HG03060 (cell line): ENCODE measurements around the gene ARSB.
"Not testable (repeated sequence)": the region's sequence is repeated elsewhere in the genome, so short reads cannot be mapped to it uniquely, and the experiment has no call there.

Source experiments
- ATAC-seq: cut with Tn5 transposase; IDR thresholded peaks from one replicate; pipeline ENCODE4 v1.9.1; 2021; ENCODE audit warnings: low read depth, moderate number of reproducible peaks; ENCODE audit not compliant: unreplicated experiment

ARSB gene

DNA sequence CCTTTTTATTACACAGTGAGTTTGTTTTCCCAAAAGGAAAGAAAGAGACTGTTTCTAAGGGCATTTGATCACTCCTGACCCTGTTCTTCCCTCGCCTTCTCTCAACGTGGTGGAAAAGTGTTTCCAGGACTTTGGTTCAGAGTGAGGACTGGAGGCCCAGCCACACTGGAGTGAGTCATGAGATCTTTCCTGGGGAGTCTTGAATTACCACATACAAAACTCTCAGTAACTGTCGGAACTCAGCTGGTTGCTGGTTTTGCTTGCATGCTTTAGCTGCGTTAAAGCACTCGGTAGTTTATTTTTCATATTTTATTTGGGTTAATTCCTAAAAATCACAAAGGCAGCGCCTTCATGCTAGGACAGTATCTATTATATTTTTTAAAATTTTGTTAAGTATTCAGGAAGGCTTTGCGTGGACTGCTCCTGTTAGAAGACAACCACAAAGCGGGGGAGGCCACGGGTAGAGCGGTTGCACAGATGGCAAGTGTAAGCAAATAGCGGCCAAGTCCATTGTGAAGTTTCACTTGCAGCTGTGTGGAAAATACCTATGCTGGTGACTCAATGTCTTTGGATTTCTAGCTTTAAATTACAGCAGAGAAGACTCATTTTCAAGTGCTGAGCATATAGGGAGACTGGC, 77.7 kb downstream of the ARSB start:
- no peak for ATAC-seq

DNA sequence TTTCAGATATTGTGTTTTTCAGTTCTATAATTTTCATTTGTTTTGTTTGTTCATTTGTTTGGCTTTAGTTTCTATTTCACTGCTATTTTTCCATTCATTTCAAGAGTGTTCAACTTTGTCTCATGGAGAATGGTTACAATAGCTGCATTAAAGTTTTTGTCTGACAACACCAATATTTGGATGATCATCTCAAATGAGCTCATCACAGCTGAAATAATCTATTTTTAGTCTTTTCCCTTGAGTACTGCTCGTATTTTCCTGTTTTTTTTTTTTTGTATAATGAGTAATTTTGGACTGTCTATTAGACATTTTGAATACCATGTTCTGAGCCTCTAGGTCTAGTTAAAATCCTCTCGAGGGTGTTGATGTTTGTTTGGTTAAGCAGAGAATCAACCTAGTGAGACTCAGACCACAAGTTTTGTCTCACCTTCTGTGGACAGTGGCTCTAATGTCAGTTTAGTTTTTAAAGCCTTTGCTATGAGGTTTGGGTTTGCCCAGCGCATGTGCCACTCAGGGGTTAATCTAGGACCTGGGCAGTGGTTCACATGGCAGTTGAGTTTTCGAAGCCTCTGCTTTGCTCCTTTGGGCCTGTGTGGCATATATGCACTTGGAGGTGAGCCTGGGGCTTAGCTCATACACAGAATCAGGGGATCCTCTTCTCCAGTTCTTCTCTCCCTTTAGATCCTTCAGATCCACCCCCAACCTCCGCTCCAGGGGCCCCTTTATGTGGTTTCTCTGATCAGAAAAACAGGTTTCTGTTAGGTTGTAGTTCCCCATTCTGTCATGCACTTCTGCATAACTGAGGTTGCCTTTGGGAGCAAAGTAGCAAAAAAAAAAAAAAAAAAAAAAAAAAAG, 79.8 kb downstream of the ARSB start:
- ATAC-seq = no peak

DNA sequence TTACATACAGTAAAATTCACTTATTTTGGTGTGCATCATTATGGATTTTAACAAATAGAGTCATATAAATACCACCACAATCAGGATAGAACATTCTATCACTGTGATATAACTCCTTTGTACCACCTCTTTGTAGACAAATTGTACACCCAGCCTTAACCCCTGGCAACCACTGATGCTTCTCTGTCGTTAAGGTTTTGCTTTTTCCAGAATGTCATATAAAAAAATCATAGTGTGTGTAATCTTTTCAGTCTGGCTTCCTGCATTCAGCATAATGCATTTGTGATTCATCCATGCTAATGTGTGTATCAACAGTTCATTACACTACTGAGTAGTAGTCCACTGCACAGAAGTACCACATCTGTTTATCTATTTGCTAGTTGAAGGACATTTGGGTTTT, 81.2 kb downstream of the ARSB start:
- no peak for ATAC-seq

DNA sequence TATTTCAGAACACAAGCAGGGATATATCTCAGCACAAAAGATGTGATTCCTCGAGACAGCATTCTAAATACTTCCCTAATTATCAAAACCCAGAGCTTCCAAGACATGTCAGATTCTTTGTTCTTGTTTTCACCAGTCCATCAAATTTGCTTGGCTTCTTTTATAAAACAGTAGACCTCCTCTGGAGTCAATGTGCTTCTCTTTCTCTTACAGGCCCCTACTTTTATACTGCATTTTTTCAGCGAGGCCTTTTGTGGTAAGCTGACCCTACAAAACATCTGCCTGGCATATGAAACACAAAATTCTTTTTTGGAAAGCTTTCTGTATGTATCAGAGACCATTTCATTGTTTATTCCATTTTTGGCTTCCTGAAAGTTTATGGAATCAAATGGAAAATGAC, 81.8 kb downstream of the ARSB start:
- no peak for ATAC-seq

DNA sequence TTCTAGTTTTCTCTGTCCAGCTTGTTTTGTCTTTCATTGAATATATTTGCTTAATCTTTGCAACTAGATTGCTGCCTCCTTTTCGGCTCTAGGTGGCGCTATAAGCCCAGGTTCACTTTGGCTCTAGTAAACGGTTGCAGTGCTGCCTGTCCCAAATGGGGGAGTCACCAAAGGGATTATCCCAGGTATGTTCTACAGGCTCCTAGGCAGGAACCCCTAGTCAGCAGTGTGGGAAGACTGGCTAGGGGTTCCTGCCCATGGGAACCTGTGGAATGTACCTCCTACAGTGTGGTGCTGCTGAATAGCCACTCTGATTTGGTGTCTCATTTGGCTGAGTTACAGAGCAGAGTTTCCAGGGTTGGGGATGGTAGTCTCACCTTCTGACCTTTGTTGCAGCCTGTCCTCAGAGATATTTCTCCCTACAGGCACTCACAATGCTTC, 85.2 kb downstream of the ARSB start:
- ATAC-seq = no peak

DNA sequence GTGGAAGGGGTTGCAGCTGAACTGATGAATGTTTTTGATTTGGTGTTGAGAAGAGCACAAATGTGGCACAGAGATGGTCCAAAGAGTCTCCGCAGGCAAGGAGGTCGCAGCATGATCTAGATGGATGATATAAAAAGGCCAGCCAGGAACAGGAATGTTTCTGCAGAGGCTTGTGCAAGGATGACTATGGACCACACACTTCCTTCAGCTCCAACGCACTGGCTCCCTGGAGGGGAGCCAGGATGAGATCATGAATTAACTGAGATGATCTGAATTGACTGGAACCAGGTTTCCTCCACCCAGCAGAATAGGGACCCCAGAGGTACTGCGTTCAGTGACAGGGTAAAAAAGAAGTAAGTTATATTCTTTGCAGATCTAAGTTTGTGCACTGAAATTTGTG, 89.0 kb downstream of the ARSB start:
- ATAC-seq = no peak

DNA sequence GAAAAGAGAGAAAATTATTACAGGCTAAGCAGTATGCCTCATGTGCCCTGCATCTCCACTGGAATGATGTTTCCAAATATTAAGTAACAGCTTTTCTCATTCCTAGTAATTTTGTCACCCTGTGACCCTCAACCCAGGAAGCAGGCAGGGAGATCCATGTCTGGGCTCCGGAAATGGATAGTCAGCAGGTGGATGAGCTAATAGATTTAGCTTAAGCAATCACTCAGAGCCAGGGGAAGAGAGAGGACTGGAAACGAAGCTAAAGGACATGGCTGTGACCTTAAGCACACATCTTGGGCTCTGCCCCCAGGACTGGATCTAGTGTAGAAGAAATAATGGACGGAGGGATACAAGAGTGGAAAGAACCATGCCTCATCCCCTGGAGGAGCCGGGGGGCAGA, 89.5 kb downstream of the ARSB start:
- ATAC-seq = no peak

DNA sequence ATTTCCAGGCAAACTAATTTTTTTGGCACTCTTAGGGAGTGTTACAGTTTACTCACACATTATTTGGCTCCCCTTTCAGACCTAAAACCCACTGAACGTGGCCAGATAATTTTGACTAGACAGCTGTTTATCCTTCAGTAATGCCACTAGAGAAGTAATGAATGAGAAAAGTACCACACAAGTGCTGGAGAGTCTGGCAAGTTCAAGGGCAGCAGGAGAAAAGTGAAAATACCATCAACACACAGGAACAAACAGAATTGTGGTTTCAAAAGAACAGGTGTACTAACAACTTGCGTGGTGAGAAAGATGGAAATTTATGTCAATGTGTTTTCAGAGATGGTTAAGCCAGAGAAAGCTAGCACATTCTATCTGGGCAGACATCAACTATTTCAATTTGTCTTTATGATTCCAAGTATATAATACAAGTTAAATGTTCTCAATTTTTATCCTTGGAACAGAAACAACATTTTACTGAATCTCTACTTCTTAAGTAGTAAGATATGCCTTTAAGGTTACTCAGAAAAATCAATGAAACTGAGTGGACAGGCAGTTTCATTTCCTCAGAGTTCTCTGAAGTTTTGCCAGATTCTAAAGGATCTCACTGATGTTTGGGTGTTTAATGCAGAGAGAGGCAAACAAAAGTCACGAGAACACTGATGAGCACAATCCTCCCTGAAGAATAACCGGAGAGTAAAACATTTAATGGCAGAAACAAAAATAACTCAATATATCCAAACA, 91.0 kb downstream of the ARSB start:
- ATAC-seq = no peak

DNA sequence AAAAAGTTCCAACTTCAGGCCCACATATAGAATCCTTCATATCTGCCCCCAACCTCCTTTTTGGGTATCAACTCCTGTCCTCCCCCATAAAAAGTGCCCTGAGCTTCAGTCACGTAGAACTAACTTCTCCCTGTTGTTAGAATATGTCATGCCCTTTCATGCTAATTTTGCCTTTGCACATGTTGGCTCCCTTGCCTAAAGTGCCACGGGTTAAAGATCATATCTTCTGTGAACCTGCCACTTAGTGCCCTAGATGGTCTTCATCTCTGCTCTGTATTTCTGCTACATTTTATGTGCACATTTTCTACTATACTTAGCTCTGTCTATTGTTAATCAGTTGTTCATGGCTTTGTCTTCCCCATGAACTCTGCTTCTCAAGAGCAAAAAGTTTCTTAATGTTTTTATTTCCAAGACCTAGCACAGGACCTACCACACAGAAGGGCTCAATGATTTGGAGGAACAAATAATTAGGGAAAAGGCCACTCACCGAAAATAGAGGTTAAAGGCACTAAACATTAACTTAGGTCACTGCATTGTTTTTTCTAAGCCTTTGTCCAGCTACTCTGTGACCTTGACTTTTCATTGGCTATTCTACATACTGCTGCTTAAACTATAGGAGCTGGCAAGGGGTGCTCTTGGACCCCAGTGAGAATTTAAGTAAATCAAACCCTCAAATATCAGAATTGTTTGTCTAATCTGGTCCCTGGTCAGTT, 94.3 kb downstream of the ARSB start:
- no peak for ATAC-seq

DNA sequence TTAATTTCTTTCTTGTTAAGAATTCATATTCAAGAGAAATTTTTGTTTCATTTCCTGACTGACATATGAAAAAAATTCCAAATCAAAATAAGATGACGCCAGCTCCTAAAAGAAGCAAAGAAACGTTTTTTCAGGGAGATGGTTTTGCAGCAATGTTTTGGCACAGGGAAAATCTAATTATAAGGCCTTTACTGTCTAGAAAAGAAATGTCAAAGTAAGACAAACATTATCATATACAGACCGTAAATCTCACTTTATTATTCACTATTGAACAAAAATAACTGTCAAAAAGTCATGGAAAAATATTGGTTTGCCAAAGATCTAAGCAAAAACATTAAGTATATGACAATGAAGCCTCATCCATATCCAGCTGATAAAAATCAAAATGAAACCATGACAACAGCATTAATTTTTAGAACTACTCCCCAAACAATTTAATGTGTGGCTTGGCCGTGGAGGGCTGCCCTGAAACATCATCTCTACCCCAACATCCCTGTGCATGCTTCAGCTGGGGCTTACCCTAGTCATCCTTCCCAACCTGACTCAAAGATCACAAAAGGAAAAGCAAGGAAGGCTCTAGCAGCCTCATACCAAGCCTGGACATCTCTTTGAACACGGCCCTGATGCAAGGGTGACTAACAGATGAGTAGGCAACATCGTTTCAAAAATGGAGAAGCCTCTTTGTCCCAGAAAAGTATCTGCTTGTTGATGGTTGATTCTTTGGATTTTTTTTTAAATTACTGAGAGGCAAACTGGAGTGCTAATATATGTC, 95.6 kb downstream of the ARSB start:
- ATAC-seq = no peak

DNA sequence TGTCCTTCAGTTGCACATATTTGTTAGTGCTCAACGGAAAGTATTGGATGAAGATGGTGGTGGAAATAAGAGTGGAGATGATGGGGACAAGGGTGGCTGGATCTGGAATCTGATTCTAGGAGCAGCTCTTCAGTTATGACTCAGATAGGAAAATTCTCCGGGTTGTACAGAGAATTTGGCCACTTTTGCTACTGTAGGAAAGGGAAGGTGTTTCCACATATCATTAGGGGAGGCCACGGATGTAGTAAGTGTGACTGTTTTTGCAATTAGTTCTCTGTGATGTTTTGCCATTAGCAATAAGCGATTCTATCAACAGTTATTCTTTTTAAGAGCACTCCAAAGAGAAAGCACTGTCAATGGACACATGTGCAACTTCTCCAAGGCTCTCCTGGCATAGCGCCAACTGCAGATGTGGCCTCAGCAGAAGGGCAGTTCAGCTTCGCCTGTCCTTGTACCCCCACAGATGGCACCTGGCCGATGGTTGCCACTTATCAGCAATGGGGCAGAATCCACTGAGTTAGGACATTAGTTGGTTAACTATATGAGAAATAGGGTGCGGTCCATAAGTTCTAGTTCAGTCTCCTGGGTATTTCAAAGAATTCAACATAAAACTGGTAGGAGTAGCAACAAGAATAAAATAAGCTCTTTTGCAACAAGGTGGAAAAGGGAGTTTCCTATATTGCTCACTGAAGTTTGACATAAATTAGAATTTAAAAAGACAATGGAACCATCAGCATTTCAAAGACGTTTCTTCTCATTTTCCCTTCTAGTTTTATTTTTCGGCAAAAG, 96.3 kb downstream of the ARSB start:
- ATAC-seq = no peak

DNA sequence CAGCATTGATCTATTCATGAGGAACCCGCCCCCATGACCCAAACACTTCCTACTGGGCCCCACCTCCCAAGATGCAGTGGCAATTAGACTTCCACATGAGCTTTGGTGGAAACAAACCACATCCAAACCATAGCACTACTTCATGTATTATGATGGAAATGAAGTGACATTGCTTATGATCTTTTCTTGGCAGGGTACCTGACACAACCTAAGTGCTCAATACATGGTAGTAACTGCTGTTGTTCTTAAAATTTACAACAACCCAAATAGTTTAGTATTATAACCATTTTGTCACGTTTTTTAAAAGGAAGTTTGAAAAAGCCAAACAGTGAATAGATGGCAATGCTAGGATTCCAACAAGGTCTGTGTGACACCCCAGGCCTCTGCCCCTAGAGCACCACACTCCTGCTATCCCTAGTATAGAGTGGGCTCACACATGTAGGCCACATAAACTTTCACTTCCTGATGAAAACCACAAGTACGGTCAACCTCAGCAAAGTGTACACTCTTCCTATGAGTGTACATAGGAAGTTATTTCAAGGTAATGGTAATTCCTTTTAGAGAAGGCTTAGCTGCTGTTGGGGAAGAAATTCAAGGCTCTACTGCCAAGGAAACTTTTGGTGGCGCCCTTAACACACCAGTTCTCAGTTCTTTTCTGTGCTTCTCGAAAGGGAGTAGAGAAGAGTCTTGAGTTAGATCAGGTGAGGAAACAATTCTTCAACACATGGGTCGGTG, 97.6 kb downstream of the ARSB start:
- ATAC-seq = peak; percentile 96

DNA sequence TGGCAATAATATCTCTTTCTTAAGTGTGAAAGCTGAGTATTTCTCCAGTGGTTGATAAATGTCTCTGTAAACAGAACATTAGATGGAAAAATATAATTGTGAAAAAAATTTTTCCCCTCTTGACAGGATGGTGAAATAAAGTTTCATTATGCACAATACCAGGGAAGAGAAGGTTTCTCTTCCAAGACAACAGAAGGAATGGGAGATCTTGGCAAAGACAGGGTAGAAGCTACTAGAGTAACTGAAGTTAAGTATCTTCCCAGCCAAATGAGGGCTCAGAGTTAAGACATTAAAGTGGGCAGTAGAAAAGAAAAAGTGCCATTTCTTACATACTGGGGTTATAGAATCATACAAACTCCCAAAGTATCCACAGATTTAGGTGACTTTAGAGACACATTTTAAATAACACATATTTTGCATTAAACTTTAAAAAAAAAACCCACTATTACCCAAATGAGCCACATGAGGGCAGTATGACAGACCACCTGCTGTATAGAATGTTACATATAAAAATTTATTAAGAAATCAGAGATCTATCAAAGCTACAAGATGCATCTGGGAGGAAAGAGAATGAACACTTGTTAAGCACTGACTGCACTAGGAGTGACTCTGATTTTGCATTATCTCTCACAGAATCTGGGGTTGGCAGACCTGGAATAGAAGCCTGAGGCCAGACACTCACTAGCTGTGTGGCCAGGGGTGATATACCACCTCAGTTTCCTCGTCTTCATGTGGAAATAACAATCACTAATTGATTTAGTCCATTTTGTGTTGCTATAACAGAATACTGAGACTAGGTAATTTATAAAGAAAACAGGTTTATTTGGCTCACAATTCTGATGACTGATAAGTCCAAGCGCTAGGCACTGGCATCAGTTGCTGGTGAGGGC, 98.5 kb downstream of the ARSB start:
- ATAC-seq = no peak

DNA sequence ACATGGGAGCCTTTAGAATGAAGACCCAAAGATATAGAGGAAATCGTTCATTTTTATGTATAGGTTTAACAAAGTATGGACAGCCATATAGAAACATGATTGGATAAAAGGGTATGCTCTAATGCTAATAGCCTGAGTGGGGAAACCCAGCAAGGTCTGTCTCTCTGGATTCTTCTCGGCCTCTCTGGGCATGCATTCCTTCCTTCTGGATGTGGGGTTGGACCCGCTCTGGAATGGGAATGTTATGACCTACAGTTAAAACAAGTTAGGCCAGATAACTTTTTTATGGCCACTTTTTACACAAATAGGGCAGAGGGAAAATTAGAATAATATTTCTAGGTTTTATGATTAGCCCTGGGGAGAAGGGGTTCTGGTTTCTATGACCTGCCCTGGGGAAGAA, 103.2 kb downstream of the ARSB start:
- no peak for ATAC-seq

DNA sequence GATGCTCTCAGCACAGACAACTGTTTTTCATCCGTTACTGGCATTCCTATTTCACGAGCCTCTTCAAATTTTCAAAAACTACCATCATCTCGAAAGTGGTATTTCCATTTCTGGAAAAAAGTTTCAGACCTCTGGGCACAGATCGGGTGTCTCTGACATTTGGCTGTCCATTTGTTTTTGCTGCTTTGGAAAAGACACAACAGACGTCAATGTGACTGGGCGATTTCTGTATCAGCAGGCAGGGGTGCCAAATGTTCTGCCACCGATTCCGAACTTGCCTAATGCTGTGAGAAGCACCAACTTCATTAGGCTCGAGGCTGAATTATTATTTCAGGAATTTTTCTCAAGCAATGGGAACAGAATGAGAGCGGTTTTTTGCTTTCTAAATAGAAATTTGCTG, 105.6 kb downstream of the ARSB start:
- ATAC-seq = no peak

DNA sequence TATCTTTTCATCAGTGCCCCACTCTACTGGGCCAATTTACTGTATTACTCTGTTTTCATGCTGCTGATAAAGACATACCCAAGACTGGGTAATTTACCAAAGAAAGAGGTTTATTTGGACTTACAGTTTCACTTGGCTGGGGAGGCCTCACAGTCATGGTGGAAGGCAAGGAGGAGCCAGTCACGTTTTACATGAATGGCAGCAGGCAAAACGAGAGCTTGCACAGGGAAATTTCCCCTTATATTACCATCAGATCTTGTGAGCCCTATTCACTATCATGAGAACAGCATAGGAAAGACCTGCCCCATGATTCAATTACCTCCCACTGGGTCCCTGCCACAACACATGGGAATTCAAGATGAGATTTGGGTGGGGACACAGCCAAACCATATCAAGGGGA, 119.0 kb downstream of the ARSB start:
- ATAC-seq = not testable (repeated sequence)

DNA sequence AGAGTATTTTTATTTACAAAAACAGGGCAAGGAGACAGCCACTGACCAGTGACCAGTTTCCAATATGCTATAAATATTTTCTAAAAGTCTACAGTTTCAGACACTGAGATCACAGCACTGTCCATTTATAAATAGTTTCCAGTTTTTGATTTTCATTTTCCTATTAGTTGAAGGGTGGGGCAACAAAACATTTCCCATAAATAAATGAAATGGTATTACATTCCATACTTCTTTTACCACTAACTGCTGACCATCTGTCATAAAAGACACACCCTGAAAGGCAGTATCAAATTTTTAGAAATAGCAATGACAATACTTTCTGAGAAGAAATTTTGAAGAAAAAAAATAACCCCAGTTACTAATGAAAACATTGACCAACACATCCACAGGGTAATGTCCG, 126.7 kb downstream of the ARSB start:
- ATAC-seq = no peak

DNA sequence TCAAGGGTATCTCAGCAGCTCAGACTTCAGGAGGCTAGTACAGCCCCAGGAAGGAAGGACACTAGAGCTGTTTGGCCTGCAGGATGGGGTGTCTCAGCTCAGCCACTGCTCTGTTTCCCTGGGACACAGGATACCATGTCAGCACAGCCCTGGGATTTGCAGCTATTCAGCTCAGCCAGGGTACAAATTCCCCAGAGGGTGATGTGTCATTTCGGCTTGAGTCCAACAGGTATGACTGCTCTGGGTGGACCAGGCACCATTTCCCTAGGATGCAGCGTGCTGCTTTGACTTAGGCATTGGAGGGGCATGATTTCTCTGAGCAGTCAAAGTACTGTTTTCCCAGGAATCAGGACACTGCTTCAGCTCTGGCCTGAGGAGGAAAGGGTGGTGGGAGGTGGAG, 130.1 kb downstream of the ARSB start:
- ATAC-seq = no peak
